Measurements from ENCODE around the gene ELFN2.

The ELFN2 gene

GRCh38 chr22:37454857-37455686 lies 27.8 kb upstream of the ELFN2 start:
- no peak for DNase-seq

- DNase-seq: no peak
Measured at GRCh38 chr22:37453696-37454095, 26.4 kb upstream of the ELFN2 start.

- DNase-seq: no peak
Measured at GRCh38 chr22:37451218-37451617, 23.9 kb upstream of the ELFN2 start.

GRCh38 chr22:37449331-37450001 lies 22.2 kb upstream of the ELFN2 start:
- DNase-seq: no peak

- DNase-seq: no peak
Measured at GRCh38 chr22:37448516-37449127, 21.3 kb upstream of the ELFN2 start.

GRCh38 chr22:37445501-37445900 lies 18.2 kb upstream of the ELFN2 start:
- DNase-seq: no peak

GRCh38 chr22:37443977-37444376 lies 16.7 kb upstream of the ELFN2 start:
- DNase-seq: no peak

- DNase-seq: peak; percentile 18
Measured at GRCh38 chr22:37443086-37443485, 15.8 kb upstream of the ELFN2 start.

- DNase-seq: no peak
Measured at GRCh38 chr22:37442537-37442936, 15.3 kb upstream of the ELFN2 start.

- DNase-seq: no peak
Measured at GRCh38 chr22:37442135-37442534, 14.9 kb upstream of the ELFN2 start.

GRCh38 chr22:37440875-37441274 lies 13.6 kb upstream of the ELFN2 start:
- no peak for DNase-seq

GRCh38 chr22:37439347-37439746 lies 12.1 kb upstream of the ELFN2 start:
- no peak for DNase-seq

GRCh38 chr22:37435970-37436603 lies 8.8 kb upstream of the ELFN2 start:
- DNase-seq: no peak

GRCh38 chr22:37433786-37434185 lies 6.5 kb upstream of the ELFN2 start:
- no peak for DNase-seq

- no peak for DNase-seq
Measured at GRCh38 chr22:37432708-37433054, 5.4 kb upstream of the ELFN2 start.

GRCh38 chr22:37431801-37432707 lies 4.8 kb upstream of the ELFN2 start:
- no peak for DNase-seq

- no peak for DNase-seq
Measured at GRCh38 chr22:37431366-37431765, 4.1 kb upstream of the ELFN2 start.

- DNase-seq: no peak
Measured at GRCh38 chr22:37430941-37431340, 3.7 kb upstream of the ELFN2 start.

- peak; percentile 54 for DNase-seq
Measured at GRCh38 chr22:37428649-37429586, 1.6 kb upstream of the ELFN2 start.

GRCh38 chr22:37427711-37428635 lies 694 bp upstream of the ELFN2 start:
- no peak for DNase-seq

Measured in femur (tissue), 1 donor.